Measurements from ENCODE around the gene AK1. TPM values are rescaled to one million over a fixed set of nuclear protein-coding genes. Genes with fewer than 3 reads are reported as not detected.
A peak's percentile ranks its signal among the peaks of the same experiment; 100 is the strongest.

The AK1 gene
- total RNA-seq, 1 donor from 2014 or later = 359 TPM

- Histone ChIP-seq H3K4me3 (ENCODE audit: low read length in 3 of 3) (peak overlapping the region in 1 of 3 donors; percentile 61), H3K9ac (ENCODE audit: low read depth in 1 of 3, low read length in 3 of 3) (peak overlapping the region in 1 of 3 donors; percentile 79), H3K27ac (ENCODE audit: low read depth, low read length) (peak overlapping the region; percentile 80), H3K4me1 (ENCODE audit: control insufficient read depth in 3 of 3, insufficient read depth in 3 of 3, low read length in 3 of 3) (peaks cover 27 to 46% (median 38%) of the 10 kb centered on the region in 3 donors), H3K36me3 (ENCODE audit: control insufficient read depth in 3 of 3, insufficient read depth in 3 of 3, low read length in 3 of 3) (peaks cover 9 to 12% (median 10%) of the 10 kb centered on the region in 3 donors), H3K27me3 (ENCODE audit: control insufficient read depth in 3 of 3, insufficient read depth in 3 of 3, low read length in 3 of 3) (no peaks in the 10 kb centered on the region), H3K9me3 (ENCODE audit: control insufficient read depth in 3 of 3, low read length in 3 of 3) (no peaks in the 10 kb centered on the region)
Measured at GRCh38 chr9:127829205-127829906, 48.1 kb downstream of the AK1 start.

DNA sequence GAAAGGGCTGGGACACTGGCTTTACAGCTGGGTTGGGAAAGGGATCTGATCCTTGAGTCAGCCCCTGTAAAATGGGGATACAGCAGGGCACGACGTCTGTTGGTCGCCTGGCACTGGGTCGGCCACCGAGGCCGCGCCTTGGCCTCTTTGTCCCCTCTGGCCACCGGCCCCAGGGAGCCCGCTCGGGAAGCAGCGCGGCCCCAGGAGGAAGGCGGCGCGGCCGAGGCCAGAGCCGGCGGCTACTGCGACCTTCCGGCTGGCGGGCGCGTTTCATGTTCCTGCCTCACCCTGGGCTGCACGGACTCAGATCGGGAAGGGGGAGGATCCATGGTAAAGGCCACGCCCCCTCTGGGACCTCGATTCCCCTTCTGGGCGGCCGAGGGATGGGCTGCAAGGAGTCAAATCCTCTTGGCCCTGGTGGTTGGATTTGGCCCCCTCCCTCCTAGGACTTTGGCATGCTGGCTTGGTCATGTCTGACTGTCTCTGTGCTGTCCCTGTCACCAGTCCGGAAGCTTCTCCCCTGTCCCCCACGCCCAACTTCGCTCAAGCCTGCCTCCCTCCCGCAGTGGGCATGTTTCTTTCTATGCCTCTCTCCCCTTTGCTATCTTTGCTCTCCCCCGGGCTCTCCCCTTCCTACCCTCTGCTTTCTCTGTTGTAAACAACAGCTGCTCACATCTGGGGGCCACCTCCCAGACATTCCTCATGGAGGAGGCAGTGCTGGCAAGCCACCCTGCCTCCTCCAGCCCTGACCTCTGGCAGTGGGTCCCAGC is 49.0 kb downstream of the AK1 start:
- H3K27me3 ChIP-seq (ENCODE audit: control insufficient read depth in 3 of 3, insufficient read depth in 3 of 3, low read length in 3 of 3) = no peaks in the 10 kb centered on the region
- no peaks in the 10 kb centered on the region for H3K9me3 ChIP-seq (ENCODE audit: control insufficient read depth in 3 of 3, low read length in 3 of 3)
- H3K4me3 ChIP-seq (ENCODE audit: low read length in 3 of 3) = peak overlapping the region; percentile 61 to 69 (median 66)
- peak overlapping the region; percentile 51 to 79 (median 63) for H3K9ac ChIP-seq (ENCODE audit: low read depth in 1 of 3, low read length in 3 of 3)
- peak overlapping the region; percentile 80 for H3K27ac ChIP-seq (ENCODE audit: low read depth, low read length)
- H3K36me3 ChIP-seq (ENCODE audit: control insufficient read depth in 3 of 3, insufficient read depth in 3 of 3, low read length in 3 of 3) = peaks cover 12 to 17% (median 12%) of the 10 kb centered on the region in 3 donors
- H3K4me1 ChIP-seq (ENCODE audit: control insufficient read depth in 3 of 3, insufficient read depth in 3 of 3, low read length in 3 of 3) = peaks cover 27 to 46% (median 38%) of the 10 kb centered on the region in 3 donors

DNA sequence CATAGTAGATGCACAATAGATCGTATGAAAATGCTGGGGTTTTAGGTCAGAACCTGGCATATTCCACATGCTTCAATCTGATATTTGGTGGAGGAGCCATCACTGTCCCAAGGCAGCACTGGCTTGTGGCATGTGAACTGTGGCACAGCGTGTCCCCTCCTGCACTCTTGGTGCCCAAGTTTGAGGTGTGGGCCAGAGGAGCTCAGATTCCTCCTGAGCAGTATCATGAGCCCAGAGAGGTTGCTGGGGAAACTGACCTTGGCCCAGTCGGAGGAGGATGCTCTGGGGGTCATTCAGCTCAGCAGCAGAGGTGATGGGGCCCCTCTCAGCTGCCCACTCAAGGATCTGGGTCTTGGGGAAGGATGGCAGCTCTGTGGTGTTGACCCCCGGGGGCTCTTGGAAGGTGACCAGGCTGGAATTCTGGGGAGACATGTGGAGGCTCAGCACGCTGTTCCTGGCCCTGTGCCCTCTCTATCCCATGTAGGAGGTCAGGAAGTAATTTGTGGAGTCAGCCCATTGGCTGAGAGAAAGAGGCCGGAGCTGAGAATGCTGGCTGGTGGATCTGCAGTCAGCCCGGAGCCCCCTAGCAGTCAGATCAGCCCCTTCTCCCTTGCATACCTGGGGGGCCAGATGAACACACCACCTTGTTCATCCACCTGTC is 51.1 kb downstream of the AK1 start:
- peaks cover 12 to 17% (median 12%) of the 10 kb centered on the region in 3 donors for H3K36me3 ChIP-seq (ENCODE audit: control insufficient read depth in 3 of 3, insufficient read depth in 3 of 3, low read length in 3 of 3)
- H3K27me3 ChIP-seq (ENCODE audit: control insufficient read depth in 3 of 3, insufficient read depth in 3 of 3, low read length in 3 of 3) = no peaks in the 10 kb centered on the region
- H3K4me3 ChIP-seq (ENCODE audit: low read length in 3 of 3) = no peak overlapping the region
- no peak overlapping the region for H3K27ac ChIP-seq (ENCODE audit: low read depth, low read length)
- H3K9ac ChIP-seq (ENCODE audit: low read depth in 1 of 3, low read length in 3 of 3) = no peak overlapping the region
- no peaks in the 10 kb centered on the region for H3K9me3 ChIP-seq (ENCODE audit: control insufficient read depth in 3 of 3, low read length in 3 of 3)
- H3K4me1 ChIP-seq (ENCODE audit: control insufficient read depth in 3 of 3, insufficient read depth in 3 of 3, low read length in 3 of 3) = peaks cover 22 to 42% (median 34%) of the 10 kb centered on the region in 3 donors

DNA sequence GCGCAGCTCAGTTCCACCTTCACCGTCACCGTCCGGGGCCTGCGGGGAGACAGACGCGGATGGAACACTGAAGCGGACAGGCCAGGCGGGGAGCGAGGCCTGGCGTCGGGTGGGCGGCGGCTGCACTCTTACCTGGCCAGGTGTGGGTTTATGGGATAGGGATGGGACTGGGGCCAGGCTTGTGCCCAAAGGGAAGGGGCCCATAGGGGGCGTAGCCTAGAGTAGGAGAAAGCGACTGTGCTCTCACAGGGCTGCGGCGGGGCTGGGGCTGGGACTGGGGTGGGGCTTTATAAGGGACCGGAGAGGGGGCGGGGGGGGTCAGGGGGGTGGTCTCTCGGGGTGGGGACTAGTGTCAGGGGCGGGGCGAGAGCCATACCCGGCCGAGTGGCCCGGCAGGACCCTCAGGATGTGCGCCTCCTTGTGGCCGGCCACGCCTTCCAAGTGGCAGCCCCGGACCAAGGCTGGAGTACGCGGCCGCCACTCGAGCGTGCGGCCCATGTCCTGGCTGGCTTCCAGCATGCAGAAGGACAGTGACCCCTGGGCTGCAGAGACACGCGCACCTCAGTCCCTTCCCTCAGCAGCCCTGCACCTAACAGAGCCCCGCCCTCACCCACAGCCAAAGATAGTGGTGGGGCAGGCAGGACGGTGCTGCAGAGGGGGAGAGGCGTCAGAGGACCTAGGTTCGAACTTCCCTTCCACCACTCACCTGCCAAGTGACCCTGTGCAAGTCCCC is 52.0 kb downstream of the AK1 start:
- Histone ChIP-seq H3K9ac (ENCODE audit: low read depth in 1 of 3, low read length in 3 of 3) (no peak overlapping the region), H3K27me3 (ENCODE audit: control insufficient read depth in 3 of 3, insufficient read depth in 3 of 3, low read length in 3 of 3) (no peaks in the 10 kb centered on the region), H3K4me3 (ENCODE audit: low read length in 3 of 3) (peak overlapping the region in 1 of 3 donors; percentile 6), H3K27ac (ENCODE audit: low read depth, low read length) (no peak overlapping the region), H3K36me3 (ENCODE audit: control insufficient read depth in 3 of 3, insufficient read depth in 3 of 3, low read length in 3 of 3) (peaks cover 12 to 17% (median 14%) of the 10 kb centered on the region in 3 donors), H3K9me3 (ENCODE audit: control insufficient read depth in 3 of 3, low read length in 3 of 3) (no peaks in the 10 kb centered on the region), H3K4me1 (ENCODE audit: control insufficient read depth in 3 of 3, insufficient read depth in 3 of 3, low read length in 3 of 3) (peaks cover 22 to 40% (median 34%) of the 10 kb centered on the region in 3 donors)

GRCh38 chr9:127822108-127822507 is 55.4 kb downstream of the AK1 start:
- Histone ChIP-seq H3K4me1 (ENCODE audit: control insufficient read depth in 3 of 3, insufficient read depth in 3 of 3, low read length in 3 of 3) (peaks cover 10 to 32% (median 31%) of the 10 kb centered on the region in 3 donors), H3K9ac (ENCODE audit: low read depth in 1 of 3, low read length in 3 of 3) (no peak overlapping the region), H3K27ac (ENCODE audit: low read depth, low read length) (no peak overlapping the region), H3K4me3 (ENCODE audit: low read length in 3 of 3) (no peak overlapping the region), H3K9me3 (ENCODE audit: control insufficient read depth in 3 of 3, low read length in 3 of 3) (no peaks in the 10 kb centered on the region), H3K36me3 (ENCODE audit: control insufficient read depth in 3 of 3, insufficient read depth in 3 of 3, low read length in 3 of 3) (peaks cover 22 to 37% (median 32%) of the 10 kb centered on the region in 3 donors), H3K27me3 (ENCODE audit: control insufficient read depth in 3 of 3, insufficient read depth in 3 of 3, low read length in 3 of 3) (no peaks in the 10 kb centered on the region)

GRCh38 chr9:127818574-127818973 is 58.9 kb downstream of the AK1 start:
- H3K9ac ChIP-seq (ENCODE audit: low read depth in 1 of 3, low read length in 3 of 3) = peak overlapping the region in 1 of 3 donors; percentile 60
- peaks cover 34 to 56% (median 55%) of the 10 kb centered on the region in 3 donors for H3K36me3 ChIP-seq (ENCODE audit: control insufficient read depth in 3 of 3, insufficient read depth in 3 of 3, low read length in 3 of 3)
- H3K4me1 ChIP-seq (ENCODE audit: control insufficient read depth in 3 of 3, insufficient read depth in 3 of 3, low read length in 3 of 3) = peaks cover 14 to 27% (median 23%) of the 10 kb centered on the region in 3 donors
- H3K27me3 ChIP-seq (ENCODE audit: control insufficient read depth in 3 of 3, insufficient read depth in 3 of 3, low read length in 3 of 3) = no peaks in the 10 kb centered on the region
- peak overlapping the region; percentile 64 for H3K27ac ChIP-seq (ENCODE audit: low read depth, low read length)
- H3K9me3 ChIP-seq (ENCODE audit: control insufficient read depth in 3 of 3, low read length in 3 of 3) = no peaks in the 10 kb centered on the region
- no peak overlapping the region for H3K4me3 ChIP-seq (ENCODE audit: low read length in 3 of 3)

DNA sequence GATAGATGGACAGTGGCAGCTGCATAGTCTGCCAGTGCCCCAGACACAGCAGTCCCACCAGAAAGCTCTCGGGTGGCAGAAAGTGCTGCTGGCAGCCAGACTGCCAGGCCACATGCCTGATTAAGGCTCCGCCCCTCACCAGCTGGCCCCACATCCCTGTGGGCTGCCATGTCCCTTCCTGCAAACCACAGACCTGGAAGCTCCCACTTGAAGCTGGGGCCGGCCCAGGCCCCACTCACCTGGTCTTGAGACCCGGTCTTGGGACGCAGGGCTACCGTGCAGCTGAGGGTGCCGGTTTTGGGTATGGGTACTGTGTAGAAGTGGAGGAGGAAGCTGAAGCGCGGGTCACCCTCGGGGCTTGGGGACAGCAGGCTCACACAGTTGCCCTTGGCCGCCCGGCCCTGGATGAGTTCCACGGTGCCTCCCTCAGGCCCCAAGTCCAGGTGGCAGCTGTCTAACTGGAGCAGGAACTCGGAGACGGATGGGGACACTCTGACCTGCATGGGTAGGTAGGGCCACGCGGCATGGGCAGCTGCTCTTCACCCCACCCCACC is 59.5 kb downstream of the AK1 start:
- peaks cover 14 to 27% (median 23%) of the 10 kb centered on the region in 3 donors for H3K4me1 ChIP-seq (ENCODE audit: control insufficient read depth in 3 of 3, insufficient read depth in 3 of 3, low read length in 3 of 3)
- peak overlapping the region in 1 of 3 donors; percentile 56 for H3K4me3 ChIP-seq (ENCODE audit: low read length in 3 of 3)
- peak overlapping the region; percentile 64 for H3K27ac ChIP-seq (ENCODE audit: low read depth, low read length)
- H3K36me3 ChIP-seq (ENCODE audit: control insufficient read depth in 3 of 3, insufficient read depth in 3 of 3, low read length in 3 of 3) = peaks cover 40 to 61% (median 61%) of the 10 kb centered on the region in 3 donors
- no peaks in the 10 kb centered on the region for H3K27me3 ChIP-seq (ENCODE audit: control insufficient read depth in 3 of 3, insufficient read depth in 3 of 3, low read length in 3 of 3)
- H3K9me3 ChIP-seq (ENCODE audit: control insufficient read depth in 3 of 3, low read length in 3 of 3) = no peaks in the 10 kb centered on the region
- peak overlapping the region in 1 of 3 donors; percentile 60 for H3K9ac ChIP-seq (ENCODE audit: low read depth in 1 of 3, low read length in 3 of 3)

- Histone ChIP-seq H3K9ac (ENCODE audit: low read depth in 1 of 3, low read length in 3 of 3) (peak overlapping the region in 1 of 3 donors; percentile 33), H3K4me1 (ENCODE audit: control insufficient read depth in 3 of 3, insufficient read depth in 3 of 3, low read length in 3 of 3) (peaks cover 14 to 24% (median 23%) of the 10 kb centered on the region in 3 donors), H3K4me3 (ENCODE audit: low read length in 3 of 3) (no peak overlapping the region), H3K9me3 (ENCODE audit: control insufficient read depth in 3 of 3, low read length in 3 of 3) (no peaks in the 10 kb centered on the region), H3K27me3 (ENCODE audit: control insufficient read depth in 3 of 3, insufficient read depth in 3 of 3, low read length in 3 of 3) (no peaks in the 10 kb centered on the region), H3K36me3 (ENCODE audit: control insufficient read depth in 3 of 3, insufficient read depth in 3 of 3, low read length in 3 of 3) (peaks cover 44 to 65% (median 65%) of the 10 kb centered on the region in 3 donors), H3K27ac (ENCODE audit: low read depth, low read length) (no peak overlapping the region)
Measured at GRCh38 chr9:127816728-127817127, 60.7 kb downstream of the AK1 start.
